ENCODE results near the gene HRH2. TPM values are rescaled to one million over a fixed set of nuclear protein-coding genes. Genes with fewer than 3 reads are reported as not detected.

Gene HRH2
- total RNA-seq, 1 experiment from 2014 or later, result 3.3 TPM

GRCh38 chr5:175740014-175740413 lies 82.1 kb downstream of the HRH2 start:
- no peak for DNase-seq
- no peak overlapping the region for H3K14ac ChIP-seq (ENCODE audit: insufficient read depth, low read length)
- TF ChIP-seq CTCF (conservative IDR thresholded peaks at IDR 0.05), result no peak
- no peaks in the 10 kb centered on the region for H3K27me3 ChIP-seq (ENCODE audit: insufficient read depth, low read length)
- H2AFZ ChIP-seq (ENCODE audit: low read length), result no peak overlapping the region
- H3K27ac ChIP-seq (ENCODE audit: insufficient read length, low read depth, low read length), result no peak overlapping the region
- no peaks in the 10 kb centered on the region for H4K20me1 ChIP-seq (ENCODE audit: control insufficient read depth, insufficient read depth, insufficient read length)
- H4K5ac ChIP-seq (ENCODE audit: insufficient read length, low read depth, low read length), result no peak overlapping the region
- H2BK15ac ChIP-seq (ENCODE audit: low read depth, low read length), result no peak overlapping the region
- Mint-ChIP-seq H3K27ac (no peak overlapping the region), H3K27me3 (ENCODE audit: low read depth) (peaks cover 36% of the 10 kb centered on the region), H3K9me3 (no peaks in the 10 kb centered on the region), H3K4me3 (no peak overlapping the region), H3K4me1 (peaks cover 4 to 6% of the 10 kb centered on the region in 2 experiments), H3K36me3 (ENCODE audit: insufficient read depth in 1 of 3, low read depth in 3 of 3) (no peaks in the 10 kb centered on the region)
- H2BK20ac ChIP-seq (ENCODE audit: low read depth, low read length, poor library complexity, severe bottlenecking), result no peak overlapping the region
- no peaks in the 10 kb centered on the region for H3K79me1 ChIP-seq (ENCODE audit: insufficient read depth, low read depth, low read length, poor library complexity, severe bottlenecking)
- H3K23ac ChIP-seq (ENCODE audit: insufficient read length, low read depth, low read length), result no peak overlapping the region
- no peak overlapping the region for H4K91ac ChIP-seq (ENCODE audit: insufficient read length, low read depth, low read length)
- no peaks in the 10 kb centered on the region for H3K9me3 ChIP-seq (ENCODE audit: control insufficient read depth, low read depth, low read length)
- no peak overlapping the region for H2AK5ac ChIP-seq (ENCODE audit: insufficient read length, low read length)
- no peak overlapping the region for H2BK120ac ChIP-seq (ENCODE audit: low read depth, low read length, poor library complexity, severe bottlenecking)
- H3K79me2 ChIP-seq (ENCODE audit: insufficient read depth, low read length), result no peaks in the 10 kb centered on the region
- no peak overlapping the region for H2BK12ac ChIP-seq (ENCODE audit: insufficient read length, low read depth, low read length)
- WGBS (ENCODE audit: extremely low coverage, insufficient read length, low lambda C conversion rate), result no CpG with 5 or more reads among the region's 5 CpGs
- no peak overlapping the region for H3K56ac ChIP-seq (ENCODE audit: insufficient read length, low read depth, low read length)
- H3K23me2 ChIP-seq (ENCODE audit: insufficient read length, low read depth, low read length, poor library complexity, severe bottlenecking), result no peaks in the 10 kb centered on the region
- no peak overlapping the region for H3K9ac ChIP-seq (ENCODE audit: extremely low read depth, insufficient read length, low read length)
- no peaks in the 10 kb centered on the region for H3K4me1 ChIP-seq (ENCODE audit: insufficient read depth, low read length)
- H2BK5ac ChIP-seq (ENCODE audit: insufficient read length, low read length), result no peak overlapping the region
- H3T11ph ChIP-seq (ENCODE audit: low read length), result no peak overlapping the region
- no peak overlapping the region for H3K4me2 ChIP-seq (ENCODE audit: insufficient read depth, insufficient read length, low read length)
- H4K8ac ChIP-seq (replicated peaks; ENCODE audit: insufficient read length, low read depth, low read length), result no peak overlapping the region
- no peak overlapping the region for H3K18ac ChIP-seq (ENCODE audit: insufficient read length, low read depth, low read length)
- no peak overlapping the region for H3K4ac ChIP-seq (ENCODE audit: low read depth, low read length)
